Activated naive CD4-positive, alpha-beta T cell treated with anti-CD3 and anti-CD28 coated beads, Interleukin-2, amount 50 U/mL, for 72 hours (primary cell): Measurements from ENCODE around the gene SUMO3. TPM values are rescaled to one million over a fixed set of nuclear protein-coding genes. Genes with fewer than 3 reads are reported as not detected.

Experiments used
- ATAC-seq, 2 donors: fragments of 150-1000 bp; cut with Tn5 transposase; 2 replicates each; pipeline ENCODE4 v1.10.0; 2021; ENCODE audit warnings: mild to moderate bottlenecking in 2 of 2, moderate library complexity in 2 of 2
- DNase-seq, 2 donors: peaks; one replicate each; pipeline ENCODE4 v3.0.0; 2021 to 2022; ENCODE audit warnings: low spot score in 2 of 2
- H3K27ac Mint-ChIP-seq, 2 donors: one replicate each; pipeline ENCODE4 v1.8.0; 2022; ENCODE audit warnings: mild to moderate bottlenecking in 2 of 2, mixed read lengths in 2 of 2
- H3K36me3 Mint-ChIP-seq, 2 donors: one replicate each; pipeline ENCODE4 v1.8.0; 2022; ENCODE audit warnings: mixed read lengths in 2 of 2
- H3K9me3 Mint-ChIP-seq, 2 donors: one replicate each; pipeline ENCODE4 v1.8.0; 2022; ENCODE audit warnings: mixed read lengths in 2 of 2
- total RNA-seq, 2 donors: library from RNA; stranded (reverse); gene quantifications; one replicate each; pipeline ENCODE4 v1.2.3, GENCODE V29; 2022

The SUMO3 gene
- total RNA-seq, 2 donors from 2014 or later, result 72.8 to 81.2 TPM

GRCh38 chr21:44764319-44765230 lies 53.3 kb downstream of the SUMO3 start:
- no peak for ATAC-seq
- H3K27ac Mint-ChIP-seq, result peak overlapping the region in 1 of 2 donors; percentile 86
- H3K36me3 Mint-ChIP-seq, result no peaks in the 10 kb centered on the region
- DNase-seq, result no peak
- H3K9me3 Mint-ChIP-seq, result no peaks in the 10 kb centered on the region

DNA sequence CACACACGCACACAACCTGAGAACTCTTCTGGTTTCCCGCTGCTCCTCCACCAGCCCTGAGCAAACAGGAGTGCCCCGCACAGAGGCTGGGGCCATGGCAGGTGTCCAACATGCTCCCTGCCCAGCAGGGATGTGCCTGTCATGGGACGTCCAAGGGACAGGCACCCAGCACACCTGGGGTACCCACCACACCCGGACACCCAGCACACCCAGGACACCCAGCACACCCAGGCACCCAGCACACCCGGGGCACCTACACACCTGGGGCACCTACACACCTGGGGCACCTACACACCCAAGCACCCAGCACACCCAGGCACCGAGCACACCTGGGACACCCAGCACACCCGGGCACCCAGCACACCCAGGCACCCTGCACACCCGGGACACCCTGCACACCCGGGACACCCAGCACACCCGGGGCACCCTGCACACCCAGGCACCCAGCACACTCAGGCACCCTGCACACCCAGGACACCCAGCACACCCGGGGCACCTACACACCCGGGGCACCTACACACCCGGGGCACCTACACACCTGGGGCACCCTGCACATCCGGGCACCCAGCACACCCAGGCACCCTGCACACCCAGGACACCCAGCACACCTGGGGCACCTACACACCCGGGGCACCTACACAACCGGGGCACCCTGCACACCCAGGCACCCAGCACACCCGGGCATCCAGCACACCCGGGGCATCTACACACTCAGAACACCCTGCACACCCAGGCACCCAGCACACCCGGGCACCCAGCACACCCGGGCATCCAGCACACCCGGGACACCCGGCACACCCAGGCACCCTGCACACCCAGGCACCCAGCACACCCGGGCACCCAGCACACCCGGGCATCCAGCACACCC lies 54.2 kb downstream of the SUMO3 start:
- ATAC-seq, result no peak
- Mint-ChIP-seq H3K9me3 (no peaks in the 10 kb centered on the region), H3K27ac (no peak overlapping the region), H3K36me3 (no peaks in the 10 kb centered on the region)
- DNase-seq, result no peak

DNA sequence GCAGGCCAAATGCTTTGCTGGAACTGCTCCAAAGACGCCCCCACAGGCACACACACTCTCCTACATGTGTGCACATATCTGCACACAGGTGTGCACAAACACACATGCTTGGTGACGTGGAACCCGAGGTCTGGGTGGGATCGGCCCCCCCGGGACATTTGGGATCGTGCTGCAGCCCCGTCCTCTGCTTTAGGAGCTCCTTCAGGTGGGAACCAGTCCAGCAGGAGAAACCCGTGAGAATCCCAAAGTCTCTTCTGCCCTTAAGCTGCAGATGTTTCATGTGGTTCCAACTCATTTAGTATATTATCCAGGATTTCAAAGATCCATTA lies 54.8 kb downstream of the SUMO3 start:
- no peaks in the 10 kb centered on the region for H3K9me3 Mint-ChIP-seq
- DNase-seq, result no peak
- no peak overlapping the region for H3K27ac Mint-ChIP-seq
- no peaks in the 10 kb centered on the region for H3K36me3 Mint-ChIP-seq
- no peak for ATAC-seq

DNA sequence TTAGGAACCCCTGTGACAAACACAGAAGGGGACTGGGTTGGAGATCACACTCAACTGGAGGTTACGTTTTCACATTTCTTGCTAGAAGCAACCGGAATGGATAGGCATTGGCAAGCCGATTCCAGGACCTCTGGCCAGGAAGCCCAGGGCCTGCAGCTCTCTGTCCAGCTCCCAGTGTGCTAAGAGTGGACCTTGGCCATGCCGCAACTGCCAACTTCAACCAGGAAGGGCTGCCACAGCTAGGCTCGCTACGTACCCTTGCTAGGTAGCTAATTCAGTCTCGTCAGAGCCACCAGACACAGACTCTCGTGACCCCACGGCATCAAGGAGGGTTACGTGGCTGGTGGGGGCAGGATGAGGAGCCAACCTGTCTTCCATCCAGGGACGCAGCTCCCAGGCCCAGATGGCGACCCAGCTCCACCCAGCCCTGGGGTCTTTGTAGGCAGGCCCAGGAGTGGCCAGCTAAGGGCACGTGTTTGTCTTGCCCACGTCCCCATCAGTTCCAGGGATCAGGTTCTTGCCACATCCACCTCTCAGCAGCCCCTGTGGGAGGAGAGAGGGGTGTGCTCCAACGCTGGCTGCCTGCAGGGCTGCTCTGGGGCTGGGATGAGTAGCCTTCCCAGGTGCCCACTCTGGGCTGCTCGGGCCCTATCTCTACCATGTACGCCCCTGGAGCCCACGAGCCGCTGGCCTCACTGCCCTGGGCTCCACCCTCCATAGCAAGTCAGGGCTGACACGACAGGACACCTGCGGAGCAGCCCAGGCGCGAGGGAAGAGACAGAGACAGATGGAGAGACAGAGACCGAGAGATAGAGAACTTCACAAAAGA lies 55.4 kb downstream of the SUMO3 start:
- Mint-ChIP-seq H3K9me3 (no peaks in the 10 kb centered on the region), H3K27ac (no peak overlapping the region), H3K36me3 (no peaks in the 10 kb centered on the region)
- DNase-seq, result no peak
- no peak for ATAC-seq

- no peak for DNase-seq
- Mint-ChIP-seq H3K27ac (no peak overlapping the region), H3K36me3 (no peaks in the 10 kb centered on the region), H3K9me3 (no peaks in the 10 kb centered on the region)
- ATAC-seq, result no peak
These were observed 56.1 kb downstream of the SUMO3 start for GRCh38 chr21:44761747-44762208.

GRCh38 chr21:44761011-44761729 lies 56.7 kb downstream of the SUMO3 start:
- ATAC-seq, result no peak
- DNase-seq, result no peak
- H3K36me3 Mint-ChIP-seq, result no peaks in the 10 kb centered on the region
- no peaks in the 10 kb centered on the region for H3K9me3 Mint-ChIP-seq
- peak overlapping the region in 1 of 2 donors; percentile 65 for H3K27ac Mint-ChIP-seq

- Mint-ChIP-seq H3K36me3 (no peaks in the 10 kb centered on the region), H3K27ac (peak overlapping the region in 1 of 2 donors; percentile 17), H3K9me3 (no peaks in the 10 kb centered on the region)
- no peak for ATAC-seq
- DNase-seq, result no peak
These were observed 57.5 kb downstream of the SUMO3 start for GRCh38 chr21:44760376-44760775.

- H3K9me3 Mint-ChIP-seq, result no peaks in the 10 kb centered on the region
- ATAC-seq, result no peak
- peak overlapping the region in 1 of 2 donors; percentile 17 for H3K27ac Mint-ChIP-seq
- no peaks in the 10 kb centered on the region for H3K36me3 Mint-ChIP-seq
- DNase-seq, result no peak
These were observed 58.1 kb downstream of the SUMO3 start for GRCh38 chr21:44759628-44760285.

GRCh38 chr21:44758781-44759627 lies 58.9 kb downstream of the SUMO3 start:
- DNase-seq (no peak), ATAC-seq (no peak)
- Mint-ChIP-seq H3K36me3 (no peaks in the 10 kb centered on the region), H3K27ac (no peak overlapping the region), H3K9me3 (no peaks in the 10 kb centered on the region)

- H3K36me3 Mint-ChIP-seq, result no peaks in the 10 kb centered on the region
- DNase-seq (no peak), ATAC-seq (no peak)
- H3K27ac Mint-ChIP-seq, result no peak overlapping the region
- H3K9me3 Mint-ChIP-seq, result no peaks in the 10 kb centered on the region
These were observed 59.7 kb downstream of the SUMO3 start for GRCh38 chr21:44758141-44758561.

GRCh38 chr21:44757731-44758130 lies 60.1 kb downstream of the SUMO3 start:
- H3K27ac Mint-ChIP-seq, result no peak overlapping the region
- no peak for ATAC-seq
- H3K9me3 Mint-ChIP-seq, result no peaks in the 10 kb centered on the region
- H3K36me3 Mint-ChIP-seq, result no peaks in the 10 kb centered on the region
- no peak for DNase-seq

DNA sequence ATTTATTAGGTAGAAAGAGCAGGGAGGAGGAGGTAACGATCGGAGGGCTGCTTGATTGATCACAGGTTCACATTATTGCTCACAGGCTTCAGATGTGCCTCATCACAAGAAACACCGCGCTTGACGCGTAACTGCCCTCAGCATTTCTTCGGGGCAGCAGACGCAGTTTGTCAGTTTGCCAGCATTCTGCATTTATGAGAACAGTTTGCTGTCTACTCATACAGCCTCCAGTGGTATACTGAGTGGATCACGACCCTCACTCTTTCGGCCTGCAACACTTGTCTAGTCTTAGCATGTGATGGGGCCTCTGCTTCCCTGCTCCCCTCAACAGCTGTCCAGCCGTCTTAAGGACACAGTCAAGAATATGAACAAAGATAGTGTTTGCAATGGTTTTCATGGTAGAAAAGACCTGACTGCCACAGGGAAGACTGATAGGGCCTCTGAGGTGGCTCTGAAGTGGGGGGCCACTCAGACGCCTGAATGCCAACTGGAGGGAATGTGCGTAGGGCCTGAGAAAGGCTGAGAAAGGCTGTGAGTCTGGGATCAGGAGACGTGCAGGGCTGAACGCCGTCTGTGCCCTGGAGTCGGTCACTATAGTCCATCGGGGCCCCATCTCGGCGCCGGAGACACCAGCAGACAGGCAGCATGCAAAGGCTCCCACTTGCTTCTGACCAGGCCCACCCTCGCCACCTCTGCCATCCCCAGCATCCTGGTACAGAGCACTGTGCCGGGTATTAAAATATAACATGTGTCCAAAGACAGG lies 61.3 kb downstream of the SUMO3 start:
- H3K36me3 Mint-ChIP-seq, result no peaks in the 10 kb centered on the region
- H3K9me3 Mint-ChIP-seq, result no peaks in the 10 kb centered on the region
- no peak for DNase-seq
- no peak overlapping the region for H3K27ac Mint-ChIP-seq
- ATAC-seq, result no peak
